Bronchial epithelial cell (primary cell): ENCODE measurements around the gene SLC22A5. TPM values are rescaled to one million over a fixed set of nuclear protein-coding genes. Genes with fewer than 3 reads are reported as not detected.

Experiments
- DNase-seq: peaks from one replicate; pipeline ENCODE4 v3.0.0-alpha.2; 2010; ENCODE audit warnings: low read depth
- FAIRE-seq: peaks from 2 replicates; lab custom pipeline; 2011; peaks lifted over from hg19 to GRCh38; lab: Jason Lieb, UNC
- H3K27me3 ChIP-seq: 2 replicates; pipeline ENCODE4 v1.5.1; 2011; ENCODE audit warnings: low read length; ENCODE audit not compliant: control insufficient read depth, insufficient read depth
- H3K36me3 ChIP-seq: 2 replicates; pipeline ENCODE4 v1.5.1; 2011; ENCODE audit warnings: low read length; ENCODE audit not compliant: control insufficient read depth, insufficient read depth
- H3K4me3 ChIP-seq: 2 replicates; pipeline ENCODE4 v1.5.1; 2011; ENCODE audit warnings: mild to moderate bottlenecking, low read depth, low read length, control low read depth
- total RNA-seq: library from RNA; depleted of rRNA; stranded (reverse); fragments of >200 nt; gene quantifications from 2 replicates; pipeline ENCODE4 v1.2.1, GENCODE V29; 2014
- TF ChIP-seq, protein P1 (sequence below): IDR thresholded peaks from 2 replicates; pipeline ENCODE4 v1.5.1; 2011; ENCODE audit warnings: mild to moderate bottlenecking, moderate library complexity, low read length, control low read depth, inconsistent platforms; ENCODE audit not compliant: insufficient read depth, severe bottlenecking

Gene SLC22A5
- total RNA-seq, 1 donor from 2014 or later, result 7.1 TPM

GRCh38 chr5:132380047-132380446 lies 10.5 kb downstream of the SLC22A5 start:
- no peak for FAIRE-seq
- DNase-seq, result no peak

DNA sequence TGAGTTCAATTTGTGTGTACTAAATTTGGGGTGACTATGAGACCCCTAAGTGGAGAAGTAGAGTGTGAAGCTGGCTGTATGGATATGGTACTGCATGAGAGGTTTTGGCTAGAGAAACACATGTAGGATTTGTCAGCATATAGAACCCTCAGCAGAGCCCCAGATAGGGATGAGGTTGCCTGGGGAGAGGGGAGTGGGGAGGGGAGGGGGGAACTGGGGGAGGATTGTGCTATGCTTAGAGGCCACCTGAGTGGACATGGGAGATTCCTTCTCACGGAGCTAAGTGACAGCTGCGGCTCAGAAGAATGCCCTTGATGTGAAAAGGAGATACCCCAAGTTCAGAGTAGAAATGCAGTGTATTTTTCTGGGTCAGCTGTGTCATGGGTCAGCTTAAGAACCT lies 11.2 kb downstream of the SLC22A5 start:
- Histone ChIP-seq H3K4me3 (no peak overlapping the region), H3K36me3 (peaks cover 3% of the 10 kb centered on the region), H3K27me3 (no peaks in the 10 kb centered on the region)
- TF ChIP-seq, protein P1, sequence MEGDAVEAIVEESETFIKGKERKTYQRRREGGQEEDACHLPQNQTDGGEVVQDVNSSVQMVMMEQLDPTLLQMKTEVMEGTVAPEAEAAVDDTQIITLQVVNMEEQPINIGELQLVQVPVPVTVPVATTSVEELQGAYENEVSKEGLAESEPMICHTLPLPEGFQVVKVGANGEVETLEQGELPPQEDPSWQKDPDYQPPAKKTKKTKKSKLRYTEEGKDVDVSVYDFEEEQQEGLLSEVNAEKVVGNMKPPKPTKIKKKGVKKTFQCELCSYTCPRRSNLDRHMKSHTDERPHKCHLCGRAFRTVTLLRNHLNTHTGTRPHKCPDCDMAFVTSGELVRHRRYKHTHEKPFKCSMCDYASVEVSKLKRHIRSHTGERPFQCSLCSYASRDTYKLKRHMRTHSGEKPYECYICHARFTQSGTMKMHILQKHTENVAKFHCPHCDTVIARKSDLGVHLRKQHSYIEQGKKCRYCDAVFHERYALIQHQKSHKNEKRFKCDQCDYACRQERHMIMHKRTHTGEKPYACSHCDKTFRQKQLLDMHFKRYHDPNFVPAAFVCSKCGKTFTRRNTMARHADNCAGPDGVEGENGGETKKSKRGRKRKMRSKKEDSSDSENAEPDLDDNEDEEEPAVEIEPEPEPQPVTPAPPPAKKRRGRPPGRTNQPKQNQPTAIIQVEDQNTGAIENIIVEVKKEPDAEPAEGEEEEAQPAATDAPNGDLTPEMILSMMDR, result no peak
- DNase-seq (no peak), FAIRE-seq (no peak)

More at GRCh38 chr5:132380047-132380446, 10.5 kb downstream of the SLC22A5 start:
- H3K36me3 ChIP-seq, result peaks cover 3% of the 10 kb centered on the region
- no peak overlapping the region for H3K4me3 ChIP-seq
- TF ChIP-seq, protein P1, result no peak
- no peaks in the 10 kb centered on the region for H3K27me3 ChIP-seq

- TF ChIP-seq, protein P1, result no peak
- FAIRE-seq (no peak), DNase-seq (no peak)
- Histone ChIP-seq H3K4me3 (no peak overlapping the region), H3K36me3 (peaks cover 3% of the 10 kb centered on the region), H3K27me3 (no peaks in the 10 kb centered on the region)
Measured at GRCh38 chr5:132381614-132382013, 12.1 kb downstream of the SLC22A5 start.

DNA sequence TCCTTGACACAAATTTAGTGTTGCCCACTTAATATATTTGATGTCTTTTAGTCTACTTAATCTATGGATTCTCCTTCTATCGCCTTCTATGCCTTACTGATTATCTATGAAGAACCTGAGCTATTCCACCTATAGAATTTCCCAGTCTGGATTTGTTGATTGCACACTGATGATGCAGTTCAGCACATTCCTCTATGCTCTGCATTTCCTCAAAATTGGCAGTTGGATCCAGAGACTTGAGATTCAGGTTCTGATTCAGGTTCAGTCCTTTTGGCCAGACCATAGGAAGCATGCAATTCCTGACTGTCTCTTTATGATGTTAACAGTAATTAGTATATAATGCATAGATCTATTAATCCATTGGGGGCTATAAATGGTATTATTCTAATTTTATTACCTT lies 13.8 kb downstream of the SLC22A5 start:
- Histone ChIP-seq H3K36me3 (peaks cover 4% of the 10 kb centered on the region), H3K4me3 (no peak overlapping the region), H3K27me3 (no peaks in the 10 kb centered on the region)
- TF ChIP-seq, protein P1, result no peak
- FAIRE-seq, result no peak
- DNase-seq, result no peak

DNA sequence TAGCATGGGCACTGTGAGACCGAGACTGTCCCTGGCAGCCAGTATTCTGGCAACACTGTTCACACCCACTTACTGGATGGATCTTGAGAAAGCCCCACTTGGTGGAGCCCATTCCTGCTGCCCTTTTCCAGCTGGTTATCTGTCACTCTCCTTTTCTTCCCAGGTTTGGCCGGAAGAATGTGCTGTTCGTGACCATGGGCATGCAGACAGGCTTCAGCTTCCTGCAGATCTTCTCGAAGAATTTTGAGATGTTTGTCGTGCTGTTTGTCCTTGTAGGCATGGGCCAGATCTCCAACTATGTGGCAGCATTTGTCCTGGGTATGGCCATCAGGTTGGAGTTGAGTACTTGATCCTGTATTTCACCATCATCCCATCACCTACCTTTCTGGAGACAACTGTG lies 14.5 kb downstream of the SLC22A5 start:
- TF ChIP-seq, protein P1, result no peak
- no peak for DNase-seq
- FAIRE-seq, result no peak
- H3K27me3 ChIP-seq, result no peaks in the 10 kb centered on the region
- H3K36me3 ChIP-seq, result peaks cover 4% of the 10 kb centered on the region
- H3K4me3 ChIP-seq, result no peak overlapping the region

DNA sequence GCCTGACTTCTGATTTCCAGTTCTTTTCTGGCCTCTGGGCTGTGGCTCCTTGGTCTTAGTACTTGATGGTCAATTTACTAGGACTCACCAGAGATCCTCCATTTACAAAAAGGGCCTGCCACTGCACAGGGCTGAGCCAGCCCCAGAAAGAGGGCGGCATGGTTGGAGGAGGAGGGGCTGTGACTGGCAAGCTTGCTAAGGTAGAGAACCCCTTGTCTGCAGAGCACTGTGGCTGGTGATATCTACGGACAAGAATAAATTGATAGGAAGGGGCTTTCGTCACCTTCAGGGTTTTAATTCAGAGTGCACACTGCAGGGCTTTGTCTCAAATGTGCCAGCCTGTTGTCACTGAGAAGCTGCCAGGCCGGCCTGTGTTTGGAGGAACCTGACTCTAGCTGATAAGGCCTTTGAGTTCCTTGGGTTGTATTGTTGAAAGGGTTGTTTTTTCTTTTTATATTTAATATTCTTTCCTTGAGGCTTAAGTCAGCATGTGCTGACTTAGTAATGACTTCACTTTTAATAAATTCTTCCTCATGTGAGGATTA lies 15.1 kb downstream of the SLC22A5 start:
- FAIRE-seq, result no peak
- no peak for DNase-seq
- Histone ChIP-seq H3K27me3 (no peaks in the 10 kb centered on the region), H3K4me3 (no peak overlapping the region), H3K36me3 (peaks cover 4% of the 10 kb centered on the region)
- TF ChIP-seq, protein P1, result no peak
